Lower leg skin (tissue), 3 donors: ENCODE data around the gene MON1A.

Source experiments
- CTCF ChIP-seq, 3 donors: fragments of 450-650 bp; IDR thresholded peaks; one replicate each; pipeline ENCODE4 v1.5.1; 2016; ENCODE audit warnings: antibody characterized with exemption in 3 of 3, mild to moderate bottlenecking in 3 of 3, moderate library complexity in 2 of 3
- POLR2A ChIP-seq, 2 donors: fragments of 450-650 bp; IDR thresholded peaks; one replicate each; pipeline ENCODE4 v1.6.1; 2016 to 2017; ENCODE audit warnings: antibody characterized with exemption in 2 of 2, mild to moderate bottlenecking in 1 of 2, moderate library complexity in 1 of 2

GRCh38 chr3:49896345-49896744, 33.3 kb downstream of the MON1A start:
- no peak for TF ChIP-seq CTCF (IDR thresholded peaks at IDR 0.05)
- no peak for TF ChIP-seq POLR2A (IDR thresholded peaks at IDR 0.05)
